GM21619 (cell line): Measurements from ENCODE around the gene FBXO15.

Source experiments
- ATAC-seq: cut with Tn5 transposase; IDR thresholded peaks from one replicate; pipeline ENCODE4 v1.9.1; 2021; ENCODE audit not compliant: unreplicated experiment

The FBXO15 gene

GRCh38 chr18:74114116-74114515 lies 33.5 kb downstream of the FBXO15 start:
- ATAC-seq = no peak

GRCh38 chr18:74113711-74114110 lies 33.9 kb downstream of the FBXO15 start:
- no peak for ATAC-seq

- no peak for ATAC-seq
Observed at GRCh38 chr18:74110976-74111375, 36.7 kb downstream of the FBXO15 start.

GRCh38 chr18:74110149-74110548 lies 37.5 kb downstream of the FBXO15 start:
- no peak for ATAC-seq

- ATAC-seq = no peak
Observed at GRCh38 chr18:74108460-74108859, 39.2 kb downstream of the FBXO15 start.

GRCh38 chr18:74097803-74098202 lies 49.8 kb downstream of the FBXO15 start:
- no peak for ATAC-seq

- no peak for ATAC-seq
Observed at GRCh38 chr18:74092922-74093321, 54.7 kb downstream of the FBXO15 start.

- ATAC-seq = no peak
Observed at GRCh38 chr18:74084184-74084855, 63.3 kb downstream of the FBXO15 start.

GRCh38 chr18:74083557-74083952 lies 64.1 kb downstream of the FBXO15 start:
- no peak for ATAC-seq

GRCh38 chr18:74082742-74083556 lies 64.7 kb downstream of the FBXO15 start:
- no peak for ATAC-seq

GRCh38 chr18:74081966-74082741 lies 65.5 kb downstream of the FBXO15 start:
- ATAC-seq = peak; percentile 94

- no peak for ATAC-seq
Observed at GRCh38 chr18:74078257-74078656, 69.4 kb downstream of the FBXO15 start.

GRCh38 chr18:74074668-74075564 lies 72.7 kb downstream of the FBXO15 start:
- ATAC-seq = no peak

GRCh38 chr18:74073957-74074667 lies 73.5 kb downstream of the FBXO15 start:
- ATAC-seq = no peak

GRCh38 chr18:74069178-74070050 lies 78.2 kb downstream of the FBXO15 start:
- no peak for ATAC-seq

- no peak for ATAC-seq
Observed at GRCh38 chr18:74068296-74068695, 79.3 kb downstream of the FBXO15 start.

GRCh38 chr18:74066018-74066417 lies 81.6 kb downstream of the FBXO15 start:
- ATAC-seq = no peak

GRCh38 chr18:74065366-74065765 lies 82.3 kb downstream of the FBXO15 start:
- no peak for ATAC-seq

- no peak for ATAC-seq
Observed at GRCh38 chr18:74064510-74064909, 83.1 kb downstream of the FBXO15 start.
